Sigmoid colon (tissue), 4 donors: ENCODE data around the gene SYNGR1.

Experiments
- CTCF ChIP-seq, 4 experiments: fragments of 450-650 bp in 3 of 4; fragments of 200-600 bp in 1 of 4; IDR thresholded peaks; one replicate each; pipeline ENCODE4 v1.5.1; 2016 to 2019; ENCODE audit warnings: antibody characterized with exemption in 4 of 4, mild to moderate bottlenecking in 3 of 4, moderate library complexity in 2 of 4
- EP300 ChIP-seq, 4 donors: sonication (generic); formaldehyde crosslinking; IDR thresholded peaks; one replicate each; pipeline ENCODE4 v1.6.1; 2017; ENCODE audit warnings: antibody characterized with exemption in 4 of 4
- POLR2A ChIP-seq, 2 donors: fragments of 450-650 bp; IDR thresholded peaks; one replicate each; pipeline ENCODE4 v1.6.1; 2016; ENCODE audit warnings: antibody characterized with exemption in 2 of 2, mild to moderate bottlenecking in 2 of 2, moderate library complexity in 2 of 2
- POLR2AphosphoS5 ChIP-seq, 4 donors: sonication (generic); formaldehyde crosslinking; IDR thresholded peaks; one replicate each; pipeline ENCODE4 v1.6.1; 2017; ENCODE audit warnings: antibody characterized with exemption in 4 of 4

- TF ChIP-seq CTCF (IDR thresholded peaks at IDR 0.05) (no peak), POLR2A (IDR thresholded peaks at IDR 0.05) (no peak), EP300 (IDR thresholded peaks at IDR 0.05) (no peak), POLR2AphosphoS5 (IDR thresholded peaks at IDR 0.05) (no peak)
These were observed 48.7 kb upstream of the SYNGR1 start for GRCh38 chr22:39301108-39301507.
